Stimulated activated CD8-positive, alpha-beta memory T cell treated with anti-CD3 and anti-CD28 coated beads, Interleukin-2, amount 100 ng/mL, for 1 hour (primary cell): ENCODE data around the gene DNAJB11.

Experiments used
- DNase-seq, 2 donors: peaks; one replicate each; pipeline ENCODE4 v3.0.0-alpha.2; 2020; ENCODE audit warnings: low read depth in 2 of 2

The DNAJB11 gene

DNA sequence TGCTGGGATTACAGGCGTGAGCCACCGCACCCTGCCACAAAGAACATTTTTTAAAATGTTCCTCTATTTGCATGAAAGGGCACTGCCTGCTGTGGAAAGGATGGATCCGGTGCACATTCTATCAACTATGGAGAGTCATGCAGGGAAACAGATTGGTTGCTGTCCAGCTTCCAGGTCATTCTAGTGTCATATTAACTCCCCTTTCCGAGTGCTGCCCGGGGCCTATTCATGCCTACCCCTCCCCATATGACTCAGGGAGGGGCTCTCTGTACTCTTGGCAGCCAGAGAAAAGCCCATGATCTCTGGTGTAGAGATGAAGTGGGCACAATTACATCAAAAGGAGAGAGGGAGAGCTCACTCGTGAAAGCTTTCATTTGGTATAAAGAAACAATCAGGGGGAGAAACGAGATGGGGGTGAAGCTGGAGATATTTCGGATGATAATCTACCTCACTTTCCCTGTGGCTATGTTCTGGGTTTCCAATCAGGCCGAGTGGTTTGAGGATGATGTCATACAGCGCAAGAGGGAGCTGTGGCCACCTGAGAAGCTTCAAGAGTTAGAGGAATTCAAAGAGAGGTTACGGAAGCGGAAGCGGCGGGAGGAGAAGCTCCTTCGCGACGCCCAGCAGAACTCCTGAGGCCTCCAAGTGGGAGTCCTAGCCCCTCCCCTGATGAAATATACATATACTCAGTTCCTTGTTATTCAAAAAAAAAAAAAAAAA is 26.2 kb downstream of the DNAJB11 start:
- no peak for DNase-seq

DNA sequence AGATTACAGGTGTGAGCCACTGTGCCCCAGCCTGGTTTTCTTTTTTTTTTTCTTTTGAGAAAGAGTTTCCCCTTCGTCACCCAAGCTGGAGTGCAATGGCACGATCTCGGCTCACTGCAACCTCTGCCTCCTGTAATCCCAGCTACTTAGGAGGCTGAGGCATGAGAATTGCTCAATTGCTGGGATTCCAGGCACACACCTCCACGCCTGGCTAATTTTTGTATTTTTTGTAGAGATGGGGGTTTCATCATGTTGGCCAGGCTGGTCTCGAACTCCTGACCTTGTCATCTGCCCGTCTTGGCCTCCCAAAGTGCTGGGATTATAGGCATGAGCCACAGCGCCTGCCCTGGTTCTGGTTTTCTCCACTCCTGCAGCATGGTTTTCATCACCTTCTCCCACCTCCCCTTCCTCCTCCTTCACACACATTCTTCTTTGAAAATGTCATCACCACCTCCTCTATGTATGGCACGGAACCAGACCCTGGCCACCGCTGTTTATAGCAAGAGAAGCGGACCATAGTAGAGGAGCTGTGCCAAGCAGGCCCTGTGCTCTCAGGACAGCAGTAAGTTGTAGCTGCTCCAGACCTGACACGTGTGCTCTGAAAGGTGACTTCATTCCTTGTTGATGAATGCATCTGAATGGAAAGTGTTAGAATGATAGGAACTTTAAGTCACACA is 27.7 kb downstream of the DNAJB11 start:
- DNase-seq: no peak

DNA sequence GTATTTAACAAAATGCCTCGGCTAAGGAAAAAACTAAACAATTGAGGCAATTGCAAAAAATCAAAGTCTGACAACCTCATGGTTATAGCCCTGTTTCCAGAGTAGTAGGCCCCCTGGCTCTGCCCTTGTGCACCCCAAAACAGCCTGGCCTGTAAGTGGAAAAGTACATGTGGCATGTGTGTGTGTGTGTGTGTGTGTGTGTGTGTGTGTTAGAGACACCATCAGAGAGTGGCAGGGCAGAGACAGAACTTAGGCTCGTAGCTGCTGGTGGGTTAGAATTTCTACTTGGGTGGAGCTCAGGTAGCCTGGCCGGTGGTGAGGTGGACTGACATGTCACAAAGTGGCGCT is 28.2 kb downstream of the DNAJB11 start:
- DNase-seq: no peak

DNA sequence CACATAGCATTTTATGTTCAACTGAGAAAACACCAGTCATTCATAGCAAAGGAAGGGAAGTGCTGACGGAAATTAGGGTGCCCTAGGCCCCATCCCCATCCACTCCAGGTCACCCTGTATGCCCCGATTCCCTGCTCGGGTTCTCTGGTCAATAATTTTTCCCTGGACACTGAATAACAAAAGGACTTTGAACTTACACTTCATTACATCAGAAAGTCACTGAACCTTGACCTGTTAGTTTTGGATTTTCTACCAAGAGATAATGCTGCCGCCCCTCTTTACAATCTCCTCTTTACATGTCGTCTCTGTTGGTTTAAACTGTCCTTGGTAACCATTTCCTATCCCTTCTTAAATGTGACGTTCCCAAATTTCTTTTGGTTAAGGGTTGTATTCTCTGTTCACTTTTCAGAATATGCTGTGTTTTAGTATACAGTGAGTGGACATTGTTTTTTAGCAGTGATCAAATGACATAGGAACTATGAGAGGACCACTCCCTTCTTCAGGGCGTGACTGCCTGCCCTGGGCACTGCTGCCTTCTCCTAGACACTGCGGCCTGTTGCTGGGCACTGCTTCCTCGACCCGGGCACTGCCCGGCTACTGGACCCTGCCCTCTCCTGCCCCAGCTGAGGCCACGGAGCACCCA is 28.7 kb downstream of the DNAJB11 start:
- no peak for DNase-seq

DNA sequence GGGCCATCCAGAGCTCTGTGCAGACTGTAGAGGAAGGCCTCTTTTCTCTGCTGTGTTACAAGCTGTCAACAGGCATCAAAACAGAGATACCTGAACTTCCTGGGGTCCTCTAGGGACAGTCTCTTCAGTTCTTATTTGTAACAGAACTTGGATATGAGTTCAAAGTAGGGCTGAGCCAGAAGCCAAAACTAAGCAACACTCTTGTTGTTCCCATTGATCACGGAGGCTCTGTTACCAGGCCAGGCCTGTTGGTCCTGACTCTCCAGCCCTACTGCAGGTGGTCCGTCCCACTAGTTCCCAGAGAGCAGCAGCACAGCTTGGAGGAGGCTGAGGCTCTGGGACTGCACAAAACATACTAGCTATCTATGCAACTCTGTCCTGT is 29.3 kb downstream of the DNAJB11 start:
- DNase-seq: no peak

DNA sequence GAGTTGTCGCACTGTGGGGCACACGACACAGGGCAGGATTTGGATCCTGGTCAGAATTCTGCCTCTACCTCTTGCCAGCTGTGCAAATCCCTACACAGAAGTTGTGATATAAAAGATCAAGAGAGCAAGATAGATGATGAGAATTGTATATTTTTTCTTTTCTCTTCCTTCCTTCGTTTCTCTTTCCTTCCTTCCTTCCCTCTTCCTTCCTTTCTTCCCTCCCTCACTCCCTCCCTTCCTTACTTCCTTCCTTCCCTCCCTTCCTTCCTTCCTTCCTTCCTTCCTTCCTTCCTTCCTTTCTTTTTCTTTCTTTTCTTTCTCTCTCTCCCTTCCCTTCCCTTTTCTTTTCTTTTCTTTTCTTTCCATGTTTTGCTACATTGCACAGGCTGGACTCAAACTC is 30.4 kb downstream of the DNAJB11 start:
- DNase-seq: no peak

DNA sequence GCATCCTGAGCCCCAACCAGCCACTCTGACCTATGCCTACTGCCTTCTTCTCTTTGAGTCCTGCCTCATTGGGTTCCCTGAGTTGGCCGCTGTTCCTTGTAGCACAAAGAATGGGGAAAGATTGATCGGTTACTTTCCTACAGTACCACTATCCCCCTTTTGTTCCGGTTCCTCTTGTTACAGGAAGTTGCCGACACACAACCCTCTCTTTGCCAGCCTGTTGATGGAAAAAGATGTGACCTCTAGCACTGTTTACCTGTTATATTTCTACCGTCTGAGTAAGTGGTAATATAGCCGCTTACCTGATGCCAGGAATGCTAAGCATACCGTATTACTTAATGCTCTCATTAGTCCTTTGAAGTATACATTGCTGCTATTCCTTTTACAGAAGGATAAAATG is 32.6 kb downstream of the DNAJB11 start:
- DNase-seq: no peak

DNA sequence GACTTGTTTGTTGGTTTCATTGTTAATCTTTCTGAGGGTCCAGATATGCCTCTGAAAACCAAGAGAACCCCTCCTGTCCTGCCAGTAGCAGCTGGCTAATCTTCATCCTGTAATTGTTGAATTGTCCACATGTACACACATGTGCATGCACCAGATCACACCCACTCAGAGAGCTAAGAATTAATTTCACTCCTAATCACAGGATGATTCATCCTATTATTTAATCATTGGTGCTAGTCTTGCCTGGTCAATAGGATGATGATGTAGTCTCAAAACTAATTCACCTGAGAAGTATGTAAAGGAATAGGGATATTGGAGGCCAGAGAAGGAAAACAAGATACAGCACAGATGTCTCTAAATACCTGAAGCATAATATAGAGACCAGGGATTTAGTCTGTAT is 34.6 kb downstream of the DNAJB11 start:
- no peak for DNase-seq

DNA sequence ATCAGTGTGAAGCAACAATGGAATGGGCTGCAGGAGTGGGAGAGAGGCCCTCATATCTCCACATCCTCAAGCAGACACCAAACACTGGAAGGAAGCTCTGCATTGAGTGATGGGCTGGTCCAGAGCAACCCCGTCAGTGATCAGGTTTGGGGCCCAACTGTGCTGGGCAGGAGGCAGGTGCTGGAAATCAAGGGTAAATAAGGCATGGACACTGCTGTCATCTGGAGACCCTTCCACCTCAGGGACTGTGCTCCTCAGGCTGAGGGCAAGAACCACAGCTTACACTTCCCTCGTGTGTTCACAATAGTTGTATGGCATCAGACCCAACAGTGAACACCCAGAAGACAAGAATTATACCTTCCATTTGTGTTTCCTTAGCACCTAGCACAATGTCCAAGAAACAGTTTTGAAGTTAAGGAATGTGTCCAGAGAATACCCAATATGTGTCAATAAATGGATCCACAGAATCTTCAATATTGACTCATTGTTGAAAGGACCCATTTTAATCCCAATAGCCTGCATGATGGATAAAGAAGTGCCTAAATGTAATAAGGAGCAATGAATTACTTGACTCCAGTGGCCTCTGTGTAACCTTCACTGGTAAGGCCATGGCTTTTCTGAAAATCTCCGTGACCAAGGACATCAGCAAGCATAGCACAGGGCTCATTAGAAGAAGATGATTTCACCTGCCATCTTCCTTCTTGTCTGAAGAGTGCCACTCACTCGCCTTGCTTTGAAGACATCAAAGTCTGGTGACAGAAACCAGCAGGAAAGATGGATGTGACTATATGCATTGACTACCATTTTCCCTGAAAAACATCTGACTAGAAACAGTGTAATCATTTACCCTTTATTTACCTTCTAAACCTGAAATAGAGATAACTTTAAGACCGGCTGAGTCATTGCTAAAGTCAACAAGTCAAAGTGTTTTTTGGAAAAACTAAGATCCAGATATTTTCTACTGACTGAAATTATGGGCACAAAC is 35.3 kb downstream of the DNAJB11 start:
- DNase-seq: no peak

DNA sequence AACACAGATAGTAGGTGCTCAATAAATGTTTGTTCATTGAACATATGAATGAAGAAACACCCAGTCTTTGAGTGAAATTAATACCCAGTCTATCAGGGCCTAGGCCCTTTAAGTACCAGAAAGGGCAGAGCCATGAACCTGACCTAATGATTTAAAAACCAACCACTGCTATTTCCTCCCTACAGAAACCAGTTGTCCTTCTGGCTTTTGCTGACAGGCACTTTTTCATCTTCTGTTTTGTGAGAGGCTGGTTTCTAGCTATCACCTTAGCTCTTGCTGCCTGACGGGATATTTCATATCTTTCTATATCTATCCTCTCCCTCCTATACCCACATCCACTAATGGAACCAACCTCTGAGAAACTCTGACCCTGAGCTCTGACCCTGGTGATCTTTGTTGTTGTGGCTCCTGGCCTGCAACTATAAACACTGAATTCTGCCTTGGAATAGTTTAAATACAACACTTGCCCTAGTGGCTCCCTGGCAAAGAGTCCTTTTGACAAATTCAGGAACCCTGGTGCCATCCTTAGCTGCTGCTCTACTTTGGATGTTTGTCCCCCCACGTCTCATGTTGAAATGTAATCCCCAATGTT is 38.2 kb downstream of the DNAJB11 start:
- no peak for DNase-seq

DNA sequence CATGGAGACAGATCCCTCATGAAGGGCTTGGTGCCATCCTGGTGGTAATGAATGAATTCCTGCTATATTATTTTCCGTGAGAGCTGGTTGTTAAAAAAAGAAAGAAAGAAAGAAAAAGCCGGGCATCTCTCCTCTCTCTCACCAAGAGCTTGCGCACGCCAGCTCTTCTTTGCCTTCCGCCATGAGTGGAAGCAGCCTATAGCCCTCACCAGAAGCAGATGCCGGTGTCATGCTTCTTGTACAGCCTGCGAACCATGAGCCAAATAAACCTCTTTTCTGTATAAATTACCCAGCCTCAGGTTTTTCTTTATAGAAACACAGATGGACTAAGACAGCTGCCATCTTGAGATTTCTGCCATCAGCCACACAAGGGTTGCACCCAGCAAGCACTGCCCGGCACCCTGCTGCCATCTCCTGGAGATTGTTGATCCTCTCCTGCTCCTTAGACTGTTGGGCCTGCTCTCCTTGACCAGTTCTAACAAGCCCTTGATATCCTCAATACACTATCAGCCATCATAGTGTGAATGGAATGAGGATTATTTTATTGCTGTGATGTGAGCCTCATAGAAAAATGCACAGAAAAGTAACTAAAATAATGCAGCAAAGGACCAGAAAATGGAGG is 38.8 kb downstream of the DNAJB11 start:
- DNase-seq: no peak

DNA sequence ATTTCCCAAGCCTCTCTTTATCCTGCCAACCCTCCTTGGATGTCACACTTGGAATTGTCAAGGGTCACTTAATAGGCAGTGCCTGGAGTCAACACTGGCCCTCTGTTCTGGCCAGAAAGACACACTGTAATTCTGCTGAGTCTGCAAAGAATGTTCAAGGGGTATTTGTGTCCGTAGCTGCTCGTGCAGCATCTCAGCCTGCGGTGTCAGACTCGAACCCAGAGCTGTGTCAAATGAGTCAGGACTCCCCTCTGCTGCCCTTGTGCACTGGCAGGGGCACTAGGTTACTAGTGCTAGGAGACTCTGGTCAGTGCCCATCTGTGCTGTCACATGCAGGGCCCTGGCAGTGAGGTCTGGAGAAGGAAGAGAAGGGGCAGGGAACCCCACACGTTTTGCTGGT is 41.5 kb downstream of the DNAJB11 start:
- DNase-seq: no peak

DNA sequence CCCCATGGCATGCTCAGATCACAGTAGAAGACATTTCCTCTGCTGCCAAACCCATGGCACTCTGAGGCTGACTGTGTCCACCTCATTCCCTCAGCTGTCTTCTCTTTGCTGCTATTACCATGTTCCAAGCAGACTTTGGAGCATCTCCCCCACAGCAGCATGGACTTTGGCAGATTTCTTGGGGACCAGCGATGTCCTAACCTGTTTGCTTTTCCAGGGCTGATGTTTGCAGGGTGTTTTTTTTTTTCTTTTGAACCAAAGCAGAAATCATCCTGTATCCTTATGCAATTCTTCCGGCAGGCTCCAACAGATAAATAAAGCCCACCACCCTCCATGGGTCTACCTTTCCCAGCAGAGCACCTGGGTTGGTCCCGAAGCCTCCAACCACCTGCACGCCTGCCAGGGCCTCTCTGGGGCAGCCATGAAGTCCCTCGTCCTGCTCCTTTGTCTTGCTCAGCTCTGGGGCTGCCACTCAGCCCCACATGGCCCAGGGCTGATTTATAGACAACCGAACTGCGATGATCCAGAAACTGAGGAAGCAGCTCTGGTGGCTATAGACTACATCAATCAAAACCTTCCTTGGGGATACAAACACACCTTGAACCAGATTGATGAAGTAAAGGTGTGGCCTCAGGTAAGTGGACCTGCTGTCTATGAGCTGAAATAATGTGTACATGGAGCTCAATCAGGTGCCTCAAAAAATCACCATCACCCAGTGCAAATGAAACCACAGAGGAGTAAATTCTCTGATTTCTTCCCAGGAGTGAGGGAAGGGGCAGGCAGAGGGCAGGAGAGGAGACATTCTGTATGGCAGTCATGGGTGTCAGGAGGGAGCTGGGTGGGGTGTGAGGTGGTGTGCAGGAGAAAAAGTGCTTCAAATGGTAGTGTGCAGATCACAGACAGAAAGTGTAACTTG is 42.5 kb downstream of the DNAJB11 start, which contains the start of gene AHSG:
Gene AHSG (plus strand): TSS at position 340 of the 916 bp plus-strand sequence. CDS start 82 bp downstream, at position 422.
- no peak for DNase-seq

DNA sequence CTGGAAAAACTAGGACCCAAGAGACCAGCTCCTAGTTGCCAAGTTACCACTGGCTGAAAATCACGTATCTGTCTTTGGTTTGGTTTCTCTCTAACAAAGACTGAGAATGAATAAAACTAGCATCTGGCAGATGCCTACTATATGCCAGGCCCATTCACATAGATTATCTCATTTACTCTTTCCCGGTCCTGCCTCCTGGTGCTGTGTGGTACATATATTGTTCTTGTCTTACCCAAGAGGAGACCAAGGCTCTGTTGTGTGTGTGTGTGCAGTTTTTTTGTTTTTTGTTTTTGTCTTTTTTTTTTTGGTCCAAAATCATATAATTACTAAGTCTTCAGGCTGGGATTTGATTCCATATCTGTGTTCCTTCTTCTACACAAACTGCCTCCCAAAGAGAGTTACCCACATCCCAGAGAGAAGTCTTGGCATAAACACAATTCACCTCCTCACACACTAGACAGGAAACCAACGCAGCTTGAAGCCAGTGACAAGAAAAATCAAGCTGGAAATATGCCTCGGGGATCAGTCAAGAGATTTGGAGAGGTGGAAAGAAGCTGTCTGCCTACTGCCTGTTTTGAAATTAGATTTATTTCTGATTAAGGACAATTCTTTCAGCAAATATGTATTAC is 43.2 kb downstream of the DNAJB11 start:
- no peak for DNase-seq

DNA sequence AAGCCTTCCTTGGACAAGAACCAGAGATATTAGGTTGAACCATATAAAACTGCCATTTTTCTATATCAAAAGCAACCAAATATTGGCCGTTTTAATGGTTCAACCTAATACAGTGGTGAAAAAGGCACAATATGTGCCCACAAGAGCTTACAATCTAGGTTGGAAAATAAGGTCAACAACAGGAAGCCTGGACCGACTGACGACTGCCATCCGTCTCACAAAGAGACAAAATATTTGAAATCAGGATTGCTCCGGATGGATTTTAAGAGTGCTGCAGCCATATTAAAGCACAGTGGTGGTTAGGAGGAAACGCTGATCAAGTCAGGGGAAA is 43.7 kb downstream of the DNAJB11 start:
- DNase-seq: no peak

DNA sequence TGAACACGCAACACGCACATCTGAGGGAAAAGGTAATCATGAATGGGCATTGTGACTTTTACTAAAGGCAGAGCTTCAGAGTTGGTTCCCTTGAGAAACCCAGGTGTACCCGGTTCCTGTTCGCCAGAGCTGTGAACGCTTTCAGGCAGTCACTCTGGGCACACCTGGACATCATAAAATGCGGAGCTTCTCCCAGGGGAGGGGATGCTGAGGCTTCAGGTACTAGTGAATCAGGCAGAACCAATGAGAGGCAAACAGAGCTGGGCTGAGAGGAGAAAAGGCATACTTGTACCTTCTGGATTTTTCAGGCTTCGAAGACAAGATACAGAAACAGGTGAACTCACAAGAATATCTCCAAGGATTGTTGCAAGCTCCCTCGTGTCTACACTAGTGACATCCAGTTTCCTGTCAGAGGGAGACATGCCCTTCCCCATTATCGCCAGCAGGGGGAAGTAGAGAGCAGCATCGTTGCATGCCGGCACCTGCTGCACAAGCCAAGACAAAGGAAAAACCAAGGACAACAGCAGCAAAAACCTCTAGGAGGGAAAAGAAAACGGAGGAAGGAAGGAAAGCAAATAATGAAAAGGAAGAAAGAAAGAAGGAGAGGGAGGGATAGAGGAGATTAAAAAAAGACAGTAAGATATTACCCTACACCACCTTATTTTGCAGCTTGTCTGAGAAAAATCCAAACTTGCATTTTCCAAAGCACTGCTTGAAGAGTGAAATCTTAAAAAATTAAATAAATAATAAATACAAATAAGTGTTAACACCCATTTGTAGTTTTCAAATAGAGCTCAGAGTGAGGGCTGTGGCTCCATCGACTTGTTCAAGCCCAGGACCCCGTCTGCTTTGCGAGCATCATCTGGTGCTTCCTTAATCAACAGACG is 44.3 kb downstream of the DNAJB11 start:
- peak; percentile 43 to 45 for DNase-seq

DNA sequence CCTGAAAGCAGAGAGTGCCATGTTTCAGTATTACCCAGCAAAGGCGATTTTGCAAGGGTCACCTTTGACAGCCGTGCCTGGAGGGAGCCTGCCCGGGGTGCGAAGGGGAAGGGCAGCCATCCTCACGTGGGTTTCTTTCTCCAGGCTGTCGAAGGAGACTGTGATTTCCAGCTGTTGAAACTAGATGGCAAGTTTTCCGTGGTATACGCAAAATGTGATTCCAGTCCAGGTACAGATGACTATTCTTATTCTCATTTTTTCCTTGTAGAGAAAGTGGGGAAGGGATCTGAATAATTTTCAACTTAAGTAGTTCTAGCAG is 45.7 kb downstream of the DNAJB11 start:
- no peak for DNase-seq

DNA sequence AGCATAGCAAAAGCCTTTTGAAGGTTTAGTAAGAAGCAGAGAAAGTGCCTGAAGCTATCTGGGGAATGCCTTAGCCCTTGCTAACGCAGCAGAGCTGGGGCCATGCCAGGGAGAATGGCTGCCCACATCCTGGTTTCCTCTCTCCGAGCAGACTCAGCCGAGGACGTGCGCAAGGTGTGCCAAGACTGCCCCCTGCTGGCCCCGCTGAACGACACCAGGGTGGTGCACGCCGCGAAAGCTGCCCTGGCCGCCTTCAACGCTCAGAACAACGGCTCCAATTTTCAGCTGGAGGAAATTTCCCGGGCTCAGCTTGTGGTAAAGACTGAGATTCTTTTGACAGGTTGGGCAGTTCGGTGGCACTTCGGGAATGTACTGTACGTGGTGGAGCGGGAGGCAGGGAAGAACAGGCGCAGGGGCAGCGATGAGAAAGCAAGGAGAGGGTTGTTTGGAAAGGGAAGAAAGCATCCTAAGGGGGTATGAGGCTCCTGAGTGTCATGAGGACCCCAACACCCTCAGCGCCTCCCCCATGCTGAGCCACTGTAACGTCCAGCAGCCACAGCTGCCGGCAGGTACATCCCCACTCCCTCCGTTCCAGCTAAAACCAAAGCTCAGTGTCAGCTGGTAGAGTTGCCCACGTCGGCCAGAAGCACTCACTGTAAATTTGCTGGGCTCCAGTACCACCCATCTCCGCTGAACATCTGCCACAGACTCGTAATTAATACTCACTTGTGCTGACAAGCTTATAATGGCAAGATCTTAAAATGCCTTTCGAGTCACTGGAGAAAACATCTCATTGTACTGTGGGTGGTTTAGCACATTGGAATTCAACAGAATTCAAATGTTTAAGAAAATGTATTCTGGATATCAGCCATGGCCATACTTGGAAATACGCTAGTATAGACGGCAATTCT is 46.8 kb downstream of the DNAJB11 start:
- DNase-seq: peak; percentile 68 to 72
